Neural crest cell (in vitro differentiated cells): Measurements from ENCODE around the gene LIG3. TPM values are rescaled to one million over a fixed set of nuclear protein-coding genes. Genes with fewer than 3 reads are reported as not detected.

Source experiments
- DNase-seq: peaks from one replicate; pipeline ENCODE4 v3.0.0; 2021; ENCODE audit warnings: low read depth, mixed read lengths, low spot score
- H3K27ac Mint-ChIP-seq: one replicate; pipeline ENCODE4 v1.8.0; 2021; ENCODE audit warnings: mild to moderate bottlenecking, mixed read lengths; ENCODE audit not compliant: unreplicated experiment
- H3K27me3 Mint-ChIP-seq: 2 replicates; pipeline ENCODE4 v1.8.0; 2021; ENCODE audit warnings: low read depth, mild to moderate bottlenecking, mixed read lengths
- H3K36me3 Mint-ChIP-seq: 2 replicates; pipeline ENCODE4 v1.8.0; 2021; ENCODE audit warnings: low read depth, mild to moderate bottlenecking, mixed read lengths
- H3K4me1 Mint-ChIP-seq: 2 replicates; pipeline ENCODE4 v1.8.0; 2021; ENCODE audit warnings: mixed read lengths
- H3K4me3 Mint-ChIP-seq: one replicate; pipeline ENCODE4 v1.8.0; 2021; ENCODE audit warnings: mild to moderate bottlenecking, mixed read lengths
- H3K9me3 Mint-ChIP-seq: 2 replicates; pipeline ENCODE4 v1.8.0; 2021; ENCODE audit warnings: mixed read lengths
- total RNA-seq: library from RNA; stranded (reverse); gene quantifications from 2 replicates; pipeline ENCODE4 v1.2.1, GENCODE V29; 2021
- TF ChIP-seq, protein P1 (sequence below): fragments of 200-600 bp; sonication (generic); conservative IDR thresholded peaks from 2 replicates; pipeline ENCODE4 v1.5.0; 2021; ENCODE audit warnings: antibody characterized with exemption, mild to moderate bottlenecking

Gene LIG3
- total RNA-seq, 1 donor from 2014 or later: 110 TPM

DNA sequence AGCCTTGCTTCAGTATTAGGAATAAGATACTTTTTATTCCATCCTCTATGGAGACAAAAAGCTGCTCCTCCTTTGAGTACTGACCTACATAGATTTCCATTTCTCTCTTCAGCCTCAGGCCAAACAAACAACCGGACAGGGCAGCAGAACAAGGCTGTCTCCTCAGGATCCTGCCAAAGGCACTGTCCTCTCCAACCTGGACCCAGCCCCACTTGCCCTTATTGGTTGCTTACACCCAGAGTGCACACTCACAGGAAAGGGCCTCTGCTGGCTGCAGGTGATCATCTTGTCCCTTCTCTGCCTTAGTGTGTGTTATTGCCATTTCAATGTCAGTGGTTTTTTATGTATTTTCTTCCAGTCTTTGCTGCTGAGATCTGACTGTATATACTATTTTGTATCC, 26.6 kb downstream of the LIG3 start:
- TF ChIP-seq, protein P1, sequence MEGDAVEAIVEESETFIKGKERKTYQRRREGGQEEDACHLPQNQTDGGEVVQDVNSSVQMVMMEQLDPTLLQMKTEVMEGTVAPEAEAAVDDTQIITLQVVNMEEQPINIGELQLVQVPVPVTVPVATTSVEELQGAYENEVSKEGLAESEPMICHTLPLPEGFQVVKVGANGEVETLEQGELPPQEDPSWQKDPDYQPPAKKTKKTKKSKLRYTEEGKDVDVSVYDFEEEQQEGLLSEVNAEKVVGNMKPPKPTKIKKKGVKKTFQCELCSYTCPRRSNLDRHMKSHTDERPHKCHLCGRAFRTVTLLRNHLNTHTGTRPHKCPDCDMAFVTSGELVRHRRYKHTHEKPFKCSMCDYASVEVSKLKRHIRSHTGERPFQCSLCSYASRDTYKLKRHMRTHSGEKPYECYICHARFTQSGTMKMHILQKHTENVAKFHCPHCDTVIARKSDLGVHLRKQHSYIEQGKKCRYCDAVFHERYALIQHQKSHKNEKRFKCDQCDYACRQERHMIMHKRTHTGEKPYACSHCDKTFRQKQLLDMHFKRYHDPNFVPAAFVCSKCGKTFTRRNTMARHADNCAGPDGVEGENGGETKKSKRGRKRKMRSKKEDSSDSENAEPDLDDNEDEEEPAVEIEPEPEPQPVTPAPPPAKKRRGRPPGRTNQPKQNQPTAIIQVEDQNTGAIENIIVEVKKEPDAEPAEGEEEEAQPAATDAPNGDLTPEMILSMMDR: no peak
- peaks cover 31% of the 10 kb centered on the region for H3K36me3 Mint-ChIP-seq
- no peaks in the 10 kb centered on the region for H3K9me3 Mint-ChIP-seq
- H3K4me1 Mint-ChIP-seq: peaks cover 13% of the 10 kb centered on the region
- DNase-seq: no peak
- peak overlapping the region; percentile 50 for H3K4me3 Mint-ChIP-seq
- no peaks in the 10 kb centered on the region for H3K27me3 Mint-ChIP-seq
- H3K27ac Mint-ChIP-seq: peak overlapping the region; percentile 14

DNA sequence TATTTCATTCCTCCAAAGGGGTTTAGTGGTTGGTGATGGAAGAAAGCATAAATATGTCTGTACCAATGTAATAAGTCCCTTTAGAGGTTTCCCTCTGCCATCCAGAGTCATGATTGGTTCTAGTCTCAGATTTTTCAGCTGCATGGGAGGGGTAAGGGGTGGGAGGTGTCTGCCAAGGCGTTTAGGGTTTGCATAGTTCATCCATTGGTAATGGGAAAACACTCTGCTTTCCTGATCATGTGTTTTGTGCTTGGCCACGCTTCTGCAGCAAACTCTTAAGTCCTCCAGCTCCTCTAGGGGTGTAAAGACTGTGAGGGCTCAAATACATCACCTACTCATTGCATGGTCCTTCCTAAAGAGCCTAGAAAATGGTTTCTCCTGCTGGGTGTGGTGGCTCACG, 29.8 kb downstream of the LIG3 start:
- Mint-ChIP-seq H3K36me3 (peaks cover 21% of the 10 kb centered on the region), H3K27ac (no peak overlapping the region), H3K4me1 (peaks cover 13% of the 10 kb centered on the region), H3K27me3 (no peaks in the 10 kb centered on the region), H3K4me3 (no peak overlapping the region), H3K9me3 (no peaks in the 10 kb centered on the region)
- TF ChIP-seq, protein P1: no peak
- DNase-seq: no peak

GRCh38 chr17:35011671-35012216, 31.4 kb downstream of the LIG3 start:
- Mint-ChIP-seq H3K4me3 (no peak overlapping the region), H3K27ac (no peak overlapping the region), H3K27me3 (no peaks in the 10 kb centered on the region), H3K36me3 (peaks cover 22% of the 10 kb centered on the region), H3K4me1 (peaks cover 19% of the 10 kb centered on the region), H3K9me3 (no peaks in the 10 kb centered on the region)
- DNase-seq: no peak
- TF ChIP-seq, protein P1: no peak

- Mint-ChIP-seq H3K27ac (no peak overlapping the region), H3K36me3 (peaks cover 9% of the 10 kb centered on the region), H3K4me1 (peaks cover 18% of the 10 kb centered on the region), H3K27me3 (no peaks in the 10 kb centered on the region), H3K4me3 (no peak overlapping the region), H3K9me3 (no peaks in the 10 kb centered on the region)
- TF ChIP-seq, protein P1: no peak
- no peak for DNase-seq
Measured at GRCh38 chr17:35016369-35016768, 36.1 kb downstream of the LIG3 start.

- Mint-ChIP-seq H3K27ac (no peak overlapping the region), H3K36me3 (peaks cover 7% of the 10 kb centered on the region), H3K4me1 (peaks cover 14% of the 10 kb centered on the region), H3K4me3 (no peak overlapping the region), H3K27me3 (no peaks in the 10 kb centered on the region), H3K9me3 (no peaks in the 10 kb centered on the region)
- no peak for DNase-seq
- TF ChIP-seq, protein P1: no peak
Measured at GRCh38 chr17:35017021-35017420, 36.7 kb downstream of the LIG3 start.
